ENCODE measurements around the gene CAMTA1.

DNA sequence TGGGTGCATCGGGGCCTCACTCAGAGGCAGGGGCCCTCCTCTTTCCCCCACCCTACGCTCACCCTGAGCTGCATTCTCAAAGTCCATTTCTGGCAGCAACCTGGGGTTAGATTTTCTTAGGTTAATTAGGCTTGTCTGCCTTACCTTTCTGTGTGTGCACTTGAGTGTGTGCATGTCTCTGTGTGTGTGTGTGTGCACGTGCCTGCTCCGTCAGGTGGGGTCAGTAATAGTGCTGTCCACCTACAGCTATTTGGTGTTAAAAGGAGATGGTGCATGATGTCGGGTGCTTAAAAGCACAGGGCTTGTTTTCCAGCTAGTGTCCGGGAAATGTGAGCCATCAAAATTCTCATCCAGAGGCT is 257.9 kb downstream of the CAMTA1 start:
- TF ChIP-seq LEF1 (IDR thresholded peaks at IDR 0.05; ENCODE audit: borderline replicate concordance) = no peak
- no peak for TF ChIP-seq HDGF (IDR thresholded peaks at IDR 0.05; ENCODE audit: borderline replicate concordance)
- no peak for TF ChIP-seq ZNF384 (IDR thresholded peaks at IDR 0.05)
- TF ChIP-seq FOXA1 (IDR thresholded peaks at IDR 0.05) = no peak
